Keratinocyte (primary cell): ENCODE measurements around the gene WFDC1. TPM values are rescaled to one million over a fixed set of nuclear protein-coding genes. Genes with fewer than 3 reads are reported as not detected.

Experiments
- DNase-seq: peaks from one replicate; pipeline ENCODE4 v3.0.0-alpha.2; 2011; ENCODE audit warnings: low read depth, missing footprints, low spot score
- FAIRE-seq: peaks from 2 replicates; lab custom pipeline; 2011; peaks lifted over from hg19 to GRCh38; lab: Jason Lieb, UNC
- H2AFZ ChIP-seq: 2 replicates; pipeline ENCODE4 v1.6.0; 2012; ENCODE audit warnings: low read length, control low read depth, inconsistent platforms; ENCODE audit not compliant: control insufficient read depth
- H3K27ac ChIP-seq: 2 replicates; pipeline ENCODE4 v1.5.1; 2011; ENCODE audit warnings: low read length; ENCODE audit not compliant: control insufficient read depth, insufficient read depth
- H3K27me3 ChIP-seq: 3 replicates; pipeline ENCODE4 v1.6.0; 2011; ENCODE audit warnings: low read length; ENCODE audit not compliant: control insufficient read depth, insufficient read depth; ENCODE audit errors: extremely low read depth
- H3K36me3 ChIP-seq, 2 experiments: 2 replicates in 1 of 2; 3 replicates in 1 of 2; pipeline ENCODE4 v1.5.1; 2011; ENCODE audit warnings: low read length in 2 of 2, mild to moderate bottlenecking in 1 of 2; ENCODE audit not compliant: control insufficient read depth in 2 of 2, insufficient read depth in 2 of 2; ENCODE audit errors: extremely low read depth in 1 of 2
- H3K4me1 ChIP-seq: 3 replicates; pipeline ENCODE4 v1.5.1; 2011; ENCODE audit warnings: low read length; ENCODE audit not compliant: control insufficient read depth, insufficient read depth; ENCODE audit errors: extremely low read depth
- H3K4me2 ChIP-seq: 3 replicates; pipeline ENCODE4 v1.6.0; 2011; ENCODE audit warnings: low read depth, low read length; ENCODE audit not compliant: control insufficient read depth, insufficient read depth; ENCODE audit errors: extremely low read depth
- H3K4me3 ChIP-seq, 3 experiments: fragments of 200-600 bp in 1 of 3; sonication (generic) in 1 of 3; 2 replicates in 2 of 3; 3 replicates in 1 of 3; pipeline ENCODE4 v1.5.1; 2011 to 2016; ENCODE audit warnings: low read length in 3 of 3, mild to moderate bottlenecking in 3 of 3, control low read depth in 2 of 3, inconsistent platforms in 1 of 3, low read depth in 1 of 3, mixed read lengths in 1 of 3, mixed run types in 1 of 3, moderate library complexity in 1 of 3; ENCODE audit not compliant: control insufficient read depth in 2 of 3, insufficient read depth in 2 of 3; ENCODE audit errors: extremely low read depth in 1 of 3
- H3K79me2 ChIP-seq: 2 replicates; pipeline ENCODE4 v1.6.0; 2012; ENCODE audit warnings: low read length; ENCODE audit not compliant: control insufficient read depth, insufficient read depth
- H3K9ac ChIP-seq: 3 replicates; pipeline ENCODE4 v1.6.0; 2011; ENCODE audit warnings: low read length; ENCODE audit not compliant: control insufficient read depth, insufficient read depth; ENCODE audit errors: extremely low read depth
- H3K9me1 ChIP-seq: 3 replicates; pipeline ENCODE4 v1.6.0; 2011; ENCODE audit warnings: low read length; ENCODE audit not compliant: control insufficient read depth, insufficient read depth; ENCODE audit errors: extremely low read depth
- H3K9me3 ChIP-seq: 2 replicates; pipeline ENCODE4 v1.5.1; 2012; ENCODE audit warnings: low read depth, low read length; ENCODE audit not compliant: control insufficient read depth
- H4K20me1 ChIP-seq: 3 replicates; pipeline ENCODE4 v1.6.0; 2011; ENCODE audit warnings: low read length; ENCODE audit not compliant: control insufficient read depth, insufficient read depth; ENCODE audit errors: extremely low read depth
- CTCF ChIP-seq, 3 experiments: IDR thresholded peaks in 1 of 3; conservative IDR thresholded peaks in 1 of 3; optimal IDR thresholded peaks in 1 of 3; 2 replicates in 2 of 3; 3 replicates in 1 of 3; pipeline versions ENCODE3 to v1.5.1; 2011; ENCODE audit warnings: low read length in 3 of 3, mild to moderate bottlenecking in 3 of 3, moderate library complexity in 2 of 3, control low read depth in 1 of 3, inconsistent platforms in 1 of 3; ENCODE audit not compliant: insufficient read depth in 2 of 3; ENCODE audit errors: extremely low read depth in 1 of 3
- EZH2 ChIP-seq: IDR thresholded peaks from one replicate; pipeline ENCODE4 v1.6.1; 2012; ENCODE audit warnings: inconsistent platforms, mild to moderate bottlenecking, low read length, moderate library complexity
- dilution Hi-C: fragments of 300-500 bp; cut with MboI; formaldehyde crosslinking; loops from one replicate; pipeline ENCODE4 v1.7.0; 2020; ENCODE audit warnings: low sequenced_read_pairs; ENCODE audit not compliant: extremely low pct_ligation_motif_present
- polyA plus RNA-seq, 5 experiments: library from polyadenylated mRNA; depleted of rRNA in 3 of 5; stranded (reverse) in 3 of 5; stranded (forward) in 1 of 5; unstranded in 1 of 5; fragments of >200 nt; gene quantifications; 1 replicate in 1 of 5; 2 replicates in 3 of 5; 3 replicates in 1 of 5; pipeline versions ENCODE4 v1.2.1 to v1.2.3, GENCODE V29; 2011 to 2012; ENCODE audit warnings: missing spikeins in 2 of 5, low read depth in 1 of 5, low replicate concordance in 1 of 5

WFDC1 gene
- polyA plus RNA-seq, 1 donor (not counting 4 experiments of a cell fraction or from before 2014, with no cell fraction given), result not detected

- H4K20me1 ChIP-seq, result no peaks in the 10 kb centered on the region
- no peak overlapping the region for H3K4me2 ChIP-seq
- FAIRE-seq, result no peak
- no peak for DNase-seq
- no peak for TF ChIP-seq EZH2
- TF ChIP-seq CTCF (optimal IDR thresholded peaks at IDR 0.05 in 1 of 3, IDR thresholded peaks at IDR 0.05 in 1 of 3, conservative IDR thresholded peaks at IDR 0.05 in 1 of 3; ENCODE audit: extremely low read depth in 1 of 3, insufficient read depth in 2 of 3, low read length in 3 of 3), result no peak
- H3K4me1 ChIP-seq, result peaks cover 25% of the 10 kb centered on the region
- no peak overlapping the region for H3K27ac ChIP-seq
- H3K9ac ChIP-seq, result no peak overlapping the region
- no peaks in the 10 kb centered on the region for H3K36me3 ChIP-seq
- H3K9me3 ChIP-seq, result no peaks in the 10 kb centered on the region
- peaks cover 19% of the 10 kb centered on the region for H3K27me3 ChIP-seq
- no peak overlapping the region for H3K4me3 ChIP-seq
- H3K9me1 ChIP-seq, result no peaks in the 10 kb centered on the region
- dilution Hi-C loops, result no loop called here
- no peak overlapping the region for H2AFZ ChIP-seq
- no peaks in the 10 kb centered on the region for H3K79me2 ChIP-seq
These were observed 59.6 kb downstream of the WFDC1 start for GRCh38 chr16:84354306-84354705.

GRCh38 chr16:84355149-84355548 is 60.5 kb downstream of the WFDC1 start:
- FAIRE-seq (no peak), DNase-seq (no peak)
- dilution Hi-C loops, result no loop called here

More at GRCh38 chr16:84355149-84355548, 60.5 kb downstream of the WFDC1 start:
- Histone ChIP-seq H3K9me1 (no peaks in the 10 kb centered on the region), H2AFZ (no peak overlapping the region), H3K9me3 (no peaks in the 10 kb centered on the region), H3K79me2 (no peaks in the 10 kb centered on the region), H3K4me3 (no peak overlapping the region), H3K27ac (no peak overlapping the region), H3K4me2 (no peak overlapping the region), H3K27me3 (peaks cover 15% of the 10 kb centered on the region), H4K20me1 (no peaks in the 10 kb centered on the region), H3K4me1 (peaks cover 28% of the 10 kb centered on the region), H3K9ac (no peak overlapping the region), H3K36me3 (no peaks in the 10 kb centered on the region)
- TF ChIP-seq EZH2, result no peak
- TF ChIP-seq CTCF (optimal IDR thresholded peaks at IDR 0.05 in 1 of 3, IDR thresholded peaks at IDR 0.05 in 1 of 3, conservative IDR thresholded peaks at IDR 0.05 in 1 of 3; ENCODE audit: extremely low read depth in 1 of 3, insufficient read depth in 2 of 3, low read length in 3 of 3), result no peak
